Natural killer cell treated with Interleukin-12 subunit alpha and Interleukin-12 subunit beta and Interleukin-15 and Interleukin-18, amount 100 ng/mL, for 72 hours (primary cell): ENCODE data around the gene KCNK2. TPM values are rescaled to one million over a fixed set of nuclear protein-coding genes. Genes with fewer than 3 reads are reported as not detected.

ENCODE experiments used
- ATAC-seq, 2 donors: fragments of 150-1000 bp; cut with Tn5 transposase in 1 of 2; sonication (Bioruptor Pico), chemical (Tn5 transposase) in 1 of 2; 2 replicates each; pipeline ENCODE4 v1.10.0; 2021
- DNase-seq: peaks from one replicate; pipeline ENCODE4 v3.0.0; 2022; ENCODE audit warnings: low spot score
- H3K27ac Mint-ChIP-seq, 2 donors: 1 replicate in 1 of 2; 2 replicates in 1 of 2; pipeline ENCODE4 v1.8.0; 2022; ENCODE audit warnings: mixed read lengths in 2 of 2, mild to moderate bottlenecking in 1 of 2, moderate library complexity in 1 of 2
- H3K27me3 Mint-ChIP-seq, 2 donors: 1 replicate in 1 of 2; 2 replicates in 1 of 2; pipeline ENCODE4 v1.8.0; 2022; ENCODE audit warnings: mixed read lengths in 2 of 2
- H3K36me3 Mint-ChIP-seq: one replicate; pipeline ENCODE4 v1.8.0; 2022; ENCODE audit warnings: mixed read lengths
- H3K4me1 Mint-ChIP-seq, 2 donors: 1 replicate in 1 of 2; 2 replicates in 1 of 2; pipeline ENCODE4 v1.8.0; 2022; ENCODE audit warnings: low read depth in 2 of 2, mixed read lengths in 2 of 2, mild to moderate bottlenecking in 1 of 2
- H3K4me3 Mint-ChIP-seq: one replicate; pipeline ENCODE4 v1.8.0; 2022; ENCODE audit warnings: mixed read lengths
- H3K9me3 Mint-ChIP-seq: 2 replicates; pipeline ENCODE4 v1.8.0; 2022; ENCODE audit warnings: mixed read lengths
- total RNA-seq, 2 donors: library from RNA; stranded (reverse); gene quantifications; one replicate each; pipeline ENCODE4 v1.2.3, GENCODE V29; 2022

The KCNK2 gene
- total RNA-seq = not detected

DNA sequence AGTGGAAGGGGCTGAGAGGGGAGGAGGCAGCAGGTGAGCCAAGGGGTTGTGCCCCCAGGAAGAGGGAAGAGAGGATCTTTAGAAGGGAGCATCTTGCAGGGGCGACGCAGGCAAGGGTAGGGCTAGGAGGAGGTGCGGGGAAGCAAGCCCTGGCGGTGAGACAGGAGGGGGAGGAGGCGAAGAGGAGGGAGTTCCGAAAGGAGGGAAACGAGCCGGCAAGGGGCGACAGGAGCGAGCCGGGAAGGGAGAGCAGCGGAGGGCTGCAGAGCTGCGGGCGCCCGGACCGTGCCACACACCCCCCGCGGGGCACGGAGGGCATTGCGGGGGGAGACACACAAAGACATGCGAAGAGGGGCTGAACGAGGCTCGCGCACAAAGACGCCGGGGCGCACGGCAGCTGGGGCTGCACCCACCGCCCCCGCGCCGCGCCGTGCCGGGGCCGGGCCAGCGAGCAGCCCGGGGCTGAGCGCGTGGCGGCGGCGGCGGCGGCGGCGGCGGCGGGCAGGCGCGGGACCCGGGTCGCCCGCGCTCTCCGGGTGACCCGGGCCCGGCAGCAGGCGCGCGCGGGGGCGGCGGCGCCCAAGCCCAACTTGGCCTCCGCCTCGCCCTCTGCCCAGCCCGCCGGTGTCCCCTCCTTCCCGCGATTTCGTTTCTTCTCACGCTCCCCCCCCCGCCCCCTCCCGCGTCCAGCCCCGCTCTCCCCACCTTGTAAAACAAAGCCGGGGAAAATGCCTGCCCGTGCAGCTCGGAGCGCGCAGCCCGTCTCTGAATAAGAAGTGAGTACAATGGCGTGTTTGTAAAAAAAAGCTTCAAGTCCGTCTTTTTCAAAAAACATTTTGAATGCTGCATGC lies at the start of gene KCNK2:
KCNK2 (plus strand) TSS at position 206 of the 851 bp plus-strand sequence. CDS start 649 bp downstream, outside the sequence.
- no peak for ATAC-seq
- Mint-ChIP-seq H3K4me1 (no peaks in the 10 kb centered on the region), H3K27me3 (peaks cover 23 to 25% of the 10 kb centered on the region in 2 donors), H3K4me3 (no peak within 1 kb of the TSS), H3K27ac (no peak within 1 kb of the TSS), H3K9me3 (peaks cover 5% of the 10 kb centered on the region), H3K36me3 (peaks cover 10% of the 10 kb centered on the region)
- no peak for DNase-seq

DNA sequence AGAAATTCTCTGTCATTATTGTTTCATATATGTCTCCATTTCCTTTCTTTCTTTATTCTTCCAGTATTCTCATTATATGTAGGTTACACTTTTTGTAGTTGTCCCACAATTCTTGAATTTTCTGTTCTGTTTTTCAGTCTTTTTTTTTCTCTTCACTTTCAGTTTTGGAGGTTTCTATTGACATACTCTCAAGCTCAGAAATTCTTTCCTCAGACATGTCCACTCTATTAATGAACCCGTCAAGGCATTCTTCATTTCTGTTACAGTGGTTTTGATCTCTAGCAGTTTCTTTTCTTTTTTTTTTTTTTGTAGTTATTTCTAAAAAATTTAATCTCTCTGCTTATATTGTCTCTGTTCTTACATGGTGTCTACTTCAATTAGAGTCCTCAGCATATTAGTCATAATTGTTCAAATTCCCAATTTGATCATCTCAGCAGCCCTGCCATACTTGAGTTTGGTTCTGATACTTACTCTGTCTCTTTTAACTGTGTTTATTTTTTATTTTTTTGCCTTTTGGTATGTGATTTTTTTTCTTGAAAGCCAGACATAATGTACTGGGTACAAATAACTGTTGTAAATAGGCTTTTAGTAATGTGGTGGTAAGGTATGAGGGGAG lies 49.5 kb upstream of the KCNK2 start:
- DNase-seq = no peak
- Mint-ChIP-seq H3K36me3 (no peaks in the 10 kb centered on the region), H3K4me1 (no peaks in the 10 kb centered on the region), H3K9me3 (peaks cover 7% of the 10 kb centered on the region), H3K27ac (no peak overlapping the region), H3K4me3 (no peak overlapping the region), H3K27me3 (no peaks in the 10 kb centered on the region)
- no peak for ATAC-seq

DNA sequence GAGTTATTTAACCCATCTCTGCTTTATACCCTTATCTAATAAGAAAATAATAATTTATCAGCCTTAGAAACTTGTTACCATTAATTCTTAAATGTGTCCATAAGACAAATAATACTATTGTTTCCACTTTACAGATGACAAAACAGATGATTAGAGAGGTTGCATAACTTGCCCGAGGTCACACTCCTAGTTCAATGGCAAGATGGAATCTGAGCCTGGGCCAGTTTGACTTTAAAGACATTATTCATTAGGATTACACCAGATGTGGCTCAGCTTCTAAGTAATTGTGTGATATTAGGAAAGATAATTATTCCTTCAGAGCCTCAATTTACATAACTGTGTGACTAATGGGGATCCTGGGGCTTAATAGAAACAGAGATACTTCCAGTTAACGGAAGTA lies 42.3 kb upstream of the KCNK2 start:
- no peak overlapping the region for H3K27ac Mint-ChIP-seq

GRCh38 chr1:215043401-215043800 lies 39.1 kb upstream of the KCNK2 start:
- Mint-ChIP-seq H3K27me3 (no peaks in the 10 kb centered on the region), H3K9me3 (peaks cover 10% of the 10 kb centered on the region), H3K4me1 (no peaks in the 10 kb centered on the region), H3K27ac (no peak overlapping the region), H3K36me3 (no peaks in the 10 kb centered on the region), H3K4me3 (no peak overlapping the region)
- ATAC-seq (no peak), DNase-seq (no peak)

More for the DNA sequence above, 42.3 kb upstream of the KCNK2 start:
- Mint-ChIP-seq H3K9me3 (peaks cover 10% of the 10 kb centered on the region), H3K4me3 (no peak overlapping the region), H3K36me3 (no peaks in the 10 kb centered on the region), H3K27me3 (no peaks in the 10 kb centered on the region), H3K4me1 (no peaks in the 10 kb centered on the region)
- DNase-seq (no peak), ATAC-seq (no peak)

DNA sequence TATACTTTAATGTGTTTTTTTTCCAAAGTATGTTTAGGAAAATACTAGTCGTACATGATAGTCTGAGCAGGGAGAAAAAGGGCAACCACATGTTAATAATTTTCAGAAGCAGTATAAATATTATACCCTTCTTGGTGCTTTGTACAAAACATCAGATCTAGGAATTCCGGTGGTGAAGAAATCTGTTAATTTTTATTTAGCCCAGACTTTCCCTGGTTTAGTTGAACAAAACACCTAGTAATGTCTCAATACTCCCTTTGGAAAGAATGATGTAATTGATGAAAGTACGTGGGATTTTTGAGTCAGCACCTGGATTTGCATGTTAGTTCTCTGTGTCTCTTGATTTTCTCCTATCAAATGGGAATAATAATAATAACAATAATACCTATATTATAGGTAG lies 38.4 kb upstream of the KCNK2 start:
- H3K36me3 Mint-ChIP-seq = no peaks in the 10 kb centered on the region
- no peaks in the 10 kb centered on the region for H3K4me1 Mint-ChIP-seq
- DNase-seq (no peak), ATAC-seq (no peak)
- H3K9me3 Mint-ChIP-seq = peaks cover 10% of the 10 kb centered on the region
- no peak overlapping the region for H3K27ac Mint-ChIP-seq
- H3K4me3 Mint-ChIP-seq = no peak overlapping the region
- no peaks in the 10 kb centered on the region for H3K27me3 Mint-ChIP-seq

DNA sequence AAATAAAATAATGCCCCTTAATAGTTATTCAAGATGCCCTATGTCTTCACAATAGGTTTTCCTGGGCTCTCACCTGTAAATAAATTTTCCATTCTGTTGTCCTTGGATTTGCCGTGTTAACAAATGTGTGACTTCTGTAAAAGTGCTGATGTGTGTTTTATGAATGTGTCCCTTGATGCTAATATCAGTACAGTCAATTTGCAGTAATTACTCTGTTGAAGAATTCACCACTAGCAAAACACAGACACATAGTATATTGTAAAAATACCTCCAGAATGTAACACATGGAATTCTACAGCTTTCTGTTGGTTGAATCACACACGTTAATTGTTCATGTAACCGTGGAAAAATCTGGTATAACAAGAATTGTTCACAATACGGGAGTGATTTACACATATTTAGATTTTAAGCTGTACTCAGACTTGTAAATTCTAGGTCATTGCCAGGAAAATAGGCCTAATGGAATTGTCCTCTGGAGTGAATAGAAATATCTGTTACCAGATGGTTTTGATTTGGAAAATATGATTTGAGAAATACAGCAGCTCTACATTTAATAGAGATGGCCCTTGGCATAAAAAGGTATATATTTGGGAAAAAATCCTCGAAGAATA lies 36.7 kb upstream of the KCNK2 start:
- Mint-ChIP-seq H3K36me3 (no peaks in the 10 kb centered on the region), H3K27me3 (no peaks in the 10 kb centered on the region), H3K4me3 (no peak overlapping the region), H3K27ac (no peak overlapping the region), H3K4me1 (no peaks in the 10 kb centered on the region), H3K9me3 (peaks cover 10% of the 10 kb centered on the region)
- DNase-seq (no peak), ATAC-seq (no peak)

- H3K36me3 Mint-ChIP-seq = no peaks in the 10 kb centered on the region
- H3K9me3 Mint-ChIP-seq = peaks cover 10% of the 10 kb centered on the region
- H3K27ac Mint-ChIP-seq = no peak overlapping the region
- ATAC-seq (no peak), DNase-seq (no peak)
- H3K4me3 Mint-ChIP-seq = no peak overlapping the region
- no peaks in the 10 kb centered on the region for H3K27me3 Mint-ChIP-seq
- no peaks in the 10 kb centered on the region for H3K4me1 Mint-ChIP-seq
Measured at GRCh38 chr1:215052256-215053015, 30.1 kb upstream of the KCNK2 start.

DNA sequence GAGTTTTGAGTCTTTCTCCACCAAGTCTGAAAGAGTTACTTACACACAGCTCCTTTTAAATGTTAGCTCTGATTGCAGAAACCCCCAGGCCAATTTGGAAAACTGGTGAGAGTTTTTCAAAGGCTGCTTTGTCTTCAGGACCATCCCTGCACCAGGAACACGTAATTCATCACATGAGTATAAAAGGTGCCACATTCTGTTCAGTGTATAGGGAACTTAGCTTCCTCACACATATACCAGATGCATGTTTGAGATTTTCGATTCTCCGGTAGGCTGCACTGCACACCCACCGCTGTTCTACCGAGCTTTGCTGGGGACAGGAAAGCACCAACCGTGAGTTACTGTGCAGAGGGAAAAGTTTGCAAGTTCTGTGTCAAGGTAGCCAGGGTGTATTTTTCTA lies 28.3 kb upstream of the KCNK2 start:
- H3K36me3 Mint-ChIP-seq = no peaks in the 10 kb centered on the region
- ATAC-seq = no peak
- DNase-seq = no peak
- H3K27me3 Mint-ChIP-seq = no peaks in the 10 kb centered on the region
- H3K4me1 Mint-ChIP-seq = no peaks in the 10 kb centered on the region
- H3K4me3 Mint-ChIP-seq = no peak overlapping the region
- H3K9me3 Mint-ChIP-seq = peaks cover 15% of the 10 kb centered on the region
- H3K27ac Mint-ChIP-seq = no peak overlapping the region

DNA sequence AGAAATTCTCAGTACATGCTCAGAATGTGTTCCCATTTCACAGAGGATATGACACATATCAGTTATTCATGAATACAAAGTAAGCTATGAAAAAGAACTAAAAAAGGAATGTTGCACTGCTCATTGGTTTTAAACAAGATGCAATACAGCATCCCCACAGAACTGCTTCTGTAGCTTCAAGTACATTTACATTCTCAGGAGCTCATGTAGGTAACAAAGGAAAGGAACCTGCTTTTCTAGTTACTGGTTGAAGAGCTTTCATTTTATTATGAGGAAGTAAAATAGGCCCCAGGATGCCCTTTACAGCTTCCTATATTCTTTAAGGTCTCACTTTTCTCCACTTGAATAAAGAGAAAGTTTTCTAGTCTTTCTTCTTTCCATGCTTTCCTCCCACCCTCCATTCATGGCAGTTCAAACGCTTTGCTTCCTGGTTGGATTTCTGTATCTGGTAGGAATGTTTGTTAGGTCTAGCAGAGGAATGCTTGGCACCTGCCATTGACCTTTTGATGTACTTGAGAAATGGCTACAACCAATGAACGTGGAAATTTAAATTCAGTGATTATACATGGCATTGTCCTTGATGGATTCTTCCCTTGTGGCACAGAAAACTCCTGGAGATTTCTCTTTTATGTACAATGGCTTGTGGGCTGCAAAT lies 27.1 kb upstream of the KCNK2 start:
- no peak for DNase-seq
- Mint-ChIP-seq H3K27me3 (no peaks in the 10 kb centered on the region), H3K4me1 (no peaks in the 10 kb centered on the region), H3K36me3 (no peaks in the 10 kb centered on the region), H3K4me3 (no peak overlapping the region), H3K27ac (no peak overlapping the region), H3K9me3 (peaks cover 15% of the 10 kb centered on the region)
- no peak for ATAC-seq

- Mint-ChIP-seq H3K9me3 (peaks cover 13% of the 10 kb centered on the region), H3K27me3 (no peaks in the 10 kb centered on the region), H3K36me3 (no peaks in the 10 kb centered on the region), H3K4me3 (no peak overlapping the region), H3K4me1 (no peaks in the 10 kb centered on the region), H3K27ac (no peak overlapping the region)
- DNase-seq (no peak), ATAC-seq (no peak)
Measured at GRCh38 chr1:215056584-215056983, 26.0 kb upstream of the KCNK2 start.

- Mint-ChIP-seq H3K27ac (no peak overlapping the region), H3K4me1 (no peaks in the 10 kb centered on the region), H3K27me3 (no peaks in the 10 kb centered on the region), H3K36me3 (no peaks in the 10 kb centered on the region), H3K9me3 (peaks cover 10% of the 10 kb centered on the region), H3K4me3 (no peak overlapping the region)
- ATAC-seq = no peak
- DNase-seq = no peak
Measured at GRCh38 chr1:215059947-215060346, 22.6 kb upstream of the KCNK2 start.

- no peaks in the 10 kb centered on the region for H3K4me1 Mint-ChIP-seq
- peaks cover 4% of the 10 kb centered on the region for H3K9me3 Mint-ChIP-seq
- no peaks in the 10 kb centered on the region for H3K27me3 Mint-ChIP-seq
- ATAC-seq (no peak), DNase-seq (no peak)
- no peaks in the 10 kb centered on the region for H3K36me3 Mint-ChIP-seq
- H3K4me3 Mint-ChIP-seq = no peak overlapping the region
- no peak overlapping the region for H3K27ac Mint-ChIP-seq
Measured at GRCh38 chr1:215064327-215064726, 18.2 kb upstream of the KCNK2 start.

DNA sequence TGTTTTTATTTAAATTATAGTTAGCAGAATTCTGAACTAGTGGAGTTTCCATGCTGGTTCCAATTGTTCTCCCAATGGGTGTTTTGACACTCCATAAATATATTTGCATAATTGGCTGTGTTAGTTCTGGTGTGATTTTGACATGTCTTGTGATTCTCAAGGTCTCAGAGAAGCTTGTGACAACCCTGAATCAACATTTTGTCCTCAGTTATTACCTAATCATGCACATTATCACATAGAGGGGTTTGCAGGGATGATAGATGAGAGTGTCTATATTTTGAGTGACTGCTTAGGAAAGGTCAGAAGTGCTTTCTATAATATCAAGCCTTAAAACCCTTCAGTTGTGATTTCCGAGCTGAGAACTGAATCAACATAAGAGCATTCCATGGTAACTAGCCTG lies 11.5 kb upstream of the KCNK2 start:
- no peaks in the 10 kb centered on the region for H3K36me3 Mint-ChIP-seq
- no peak for DNase-seq
- H3K27ac Mint-ChIP-seq = no peak overlapping the region
- H3K4me3 Mint-ChIP-seq = no peak overlapping the region
- H3K9me3 Mint-ChIP-seq = peaks cover 11% of the 10 kb centered on the region
- ATAC-seq = no peak
- no peaks in the 10 kb centered on the region for H3K4me1 Mint-ChIP-seq
- no peaks in the 10 kb centered on the region for H3K27me3 Mint-ChIP-seq
